A549 (cell line): ENCODE measurements around the gene FUT3. TPM values are rescaled to one million over a fixed set of nuclear protein-coding genes. Genes with fewer than 3 reads are reported as not detected.
"Not testable (repeated sequence)": the region's sequence is repeated elsewhere in the genome, so short reads cannot be mapped to it uniquely, and the experiment has no call there.

Source experiments
- ATAC-seq, 2 experiments: fragments of 200-7000 bp in 1 of 2; fragments of >200 bp in 1 of 2; cut with Nextera tagmentation in 1 of 2; cut with Tn5 transposase in 1 of 2; 3 replicates each; pipeline versions ENCODE4 v1.8.0 to v1.9.1; 2018 to 2020; ENCODE audit warnings: mild to moderate bottlenecking in 1 of 2, moderate library complexity in 1 of 2
- CTCF ChIA-PET: fragments of 300-600 bp; sonication (Branson Sonifier 250); formaldehyde crosslinking; extraction: SDS; loops from one replicate; lab custom pipeline; 2021; ENCODE audit warnings: antibody characterized with exemption, inconsistent platforms; lab: Yijun Ruan, JAX
- POLR2A ChIA-PET: fragments of 350-600 bp; formaldehyde crosslinking; extraction: SDS; loops from one replicate; lab custom pipeline; 2021; ENCODE audit warnings: antibody characterized with exemption, inconsistent platforms; lab: Yijun Ruan, JAX
- DNase-seq, 2 experiments: peaks; one replicate each; pipeline versions ENCODE4 v3.0.0 to v3.0.0-alpha.2; 2011 to 2016; ENCODE audit warnings: low read depth in 1 of 2, low spot score in 1 of 2
- FAIRE-seq: peaks from 2 replicates; lab custom pipeline; 2011; peaks lifted over from hg19 to GRCh38; lab: Jason Lieb, UNC
- H3K27ac ChIP-seq, 2 experiments: fragments of >200 bp; sonication (Bioruptor Twin); formaldehyde crosslinking; 3 replicates each; pipeline ENCODE4 v1.5.1; 2016 to 2017
- H3K4me1 ChIP-seq: fragments of >200 bp; sonication (Bioruptor Twin); formaldehyde crosslinking; 3 replicates; pipeline ENCODE4 v1.6.1; 2016
- H3K4me2 ChIP-seq: fragments of >200 bp; sonication (Bioruptor Twin); formaldehyde crosslinking; 3 replicates; pipeline ENCODE4 v1.6.1; 2016
- H3K4me3 ChIP-seq: fragments of >200 bp; sonication (Bioruptor Twin); formaldehyde crosslinking; 3 replicates; pipeline ENCODE4 v1.5.1; 2016
- H3K9me3 ChIP-seq: fragments of >200 bp; sonication (Bioruptor Twin); formaldehyde crosslinking; 3 replicates; pipeline ENCODE4 v1.6.1; 2016
- ATOH8 ChIP-seq: fragments of 250-450 bp; sonication (Bioruptor Pico); IDR thresholded peaks from 2 replicates; pipeline ENCODE4 v1.5.0; 2020; ENCODE audit warnings: low read depth, mild to moderate bottlenecking, moderate library complexity
- CTCF ChIP-seq: fragments of >200 bp; sonication (Bioruptor Twin); formaldehyde crosslinking; IDR thresholded peaks from 3 replicates; pipeline ENCODE4 v1.5.1; 2016
- EHMT2 ChIP-seq: fragments of 200-600 bp; sonication (generic); IDR thresholded peaks from 2 replicates; pipeline ENCODE4 v1.6.1; 2016; ENCODE audit warnings: antibody characterized with exemption, low read depth, mild to moderate bottlenecking, moderate library complexity
- FOSL2 ChIP-seq, 2 experiments: fragments of 450-650 bp in 1 of 2; fragments of >200 bp in 1 of 2; sonication (Bioruptor Twin) in 1 of 2; formaldehyde crosslinking; IDR thresholded peaks; 2 replicates each; pipeline versions ENCODE4 v1.5.0 to v1.6.1; 2016 to 2020; ENCODE audit warnings: mild to moderate bottlenecking in 1 of 2, moderate library complexity in 1 of 2
- HES2 ChIP-seq: fragments of >200 bp; sonication (Bioruptor Twin); formaldehyde crosslinking; IDR thresholded peaks from 2 replicates; pipeline ENCODE4 v1.6.1; 2016
- HOXB5 ChIP-seq: fragments of 250-450 bp; sonication (Bioruptor Pico); IDR thresholded peaks from 2 replicates; pipeline ENCODE4 v1.5.0; 2020; ENCODE audit warnings: mild to moderate bottlenecking, moderate library complexity
- JUNB ChIP-seq: fragments of >200 bp; sonication (Bioruptor Twin); formaldehyde crosslinking; IDR thresholded peaks from 2 replicates; pipeline ENCODE4 v1.6.1; 2016
- MAFK ChIP-seq: fragments of 450-650 bp; IDR thresholded peaks from 2 replicates; pipeline ENCODE4 v1.6.1; 2014; ENCODE audit not compliant: partially characterized antibody
- MAX ChIP-seq: IDR thresholded peaks from 2 replicates; pipeline ENCODE4 v1.6.1; 2012
- POLR2A ChIP-seq: IDR thresholded peaks from 2 replicates; pipeline ENCODE4 v1.6.1; 2012; ENCODE audit warnings: mild to moderate bottlenecking, low read length
- RARB ChIP-seq: fragments of 250-450 bp; sonication (Bioruptor Pico); IDR thresholded peaks from 2 replicates; pipeline ENCODE4 v1.8.0; 2021; ENCODE audit warnings: mild to moderate bottlenecking, moderate library complexity
- RCOR1 ChIP-seq: fragments of 150-350 bp; IDR thresholded peaks from 2 replicates; pipeline ENCODE4 v1.6.1; 2014; ENCODE audit warnings: antibody characterized with exemption, low read length, low read depth
- SREBF2 ChIP-seq: fragments of 450-650 bp; IDR thresholded peaks from 2 replicates; pipeline ENCODE4 v1.6.1; 2014; ENCODE audit warnings: mild to moderate bottlenecking, moderate library complexity
- ZC3H11A ChIP-seq: fragments of 450-650 bp; IDR thresholded peaks from 2 replicates; pipeline ENCODE4 v1.6.1; 2014; ENCODE audit warnings: antibody characterized with exemption, mild to moderate bottlenecking
- ZFP36 ChIP-seq: fragments of 450-650 bp; IDR thresholded peaks from 2 replicates; pipeline ENCODE4 v1.6.1; 2014; ENCODE audit warnings: borderline replicate concordance; ENCODE audit not compliant: partially characterized antibody
- ZNF302 ChIP-seq: fragments of 250-450 bp; sonication (Bioruptor Pico); IDR thresholded peaks from 2 replicates; pipeline ENCODE4 v1.9.0; 2021; ENCODE audit warnings: inconsistent platforms, mild to moderate bottlenecking, moderate library complexity
- ZSCAN20 ChIP-seq: fragments of 250-450 bp; sonication (Bioruptor Pico); IDR thresholded peaks from 2 replicates; pipeline ENCODE4 v1.8.0; 2022; ENCODE audit warnings: mild to moderate bottlenecking, moderate library complexity
- WGBS: methylation state at CpG from one replicate; pipeline ENCODE4 v1.1.6; 2017; ENCODE audit errors: missing lambda C conversion rate; 5-methylcytosine and 5-hydroxymethylcytosine counted together
- polyA plus RNA-seq, 4 experiments: library from polyadenylated mRNA; depleted of rRNA in 3 of 4; stranded (reverse); fragments of >200 nt; fragmentation: RNase III in 1 of 4; extraction: RNeasy Plus Mini Kit Qiagen cat#74134 plus additional on column Dnase treatment in 1 of 4; gene quantifications; 2 replicates in 3 of 4; 3 replicates in 1 of 4; pipeline ENCODE4 v1.2.3, GENCODE V29; 2011 to 2017

Gene FUT3
- polyA plus RNA-seq, 2 of the 4 experiments (the other 2 are of a cell fraction): 0.09 TPM

- ATAC-seq (no peak), DNase-seq (no peak), FAIRE-seq (no peak)
- H3K9me3 ChIP-seq: no peaks in the 10 kb centered on the region
- no peak overlapping the region for H3K4me3 ChIP-seq
- WGBS: 70% methylated on average over 6 of the region's 8 CpGs
- no peak overlapping the region for H3K27ac ChIP-seq
- ChIA-PET POLR2A (no interaction called here), CTCF (interaction anchor here (1.6 kb wide), 1 partner anchor 73 kb away, joined by 5 read pairs; no protein-coding TSS in a partner anchor)
- no peak overlapping the region for H3K4me2 ChIP-seq
- H3K4me1 ChIP-seq: peaks cover 40% of the 10 kb centered on the region
- no peak for TF ChIP-seq POLR2A
- no peak for TF ChIP-seq CTCF
- TF ChIP-seq RARB: no peak
- TF ChIP-seq MAFK: no peak
- no peak for TF ChIP-seq SREBF2
- TF ChIP-seq ZFP36: no peak
- TF ChIP-seq ZC3H11A: no peak
- no peak for TF ChIP-seq HES2
- TF ChIP-seq JUNB: no peak
- no peak for TF ChIP-seq ATOH8
- no peak for TF ChIP-seq RCOR1
- TF ChIP-seq ZNF302 (CRISPR knock-in tag): no peak
- TF ChIP-seq ZSCAN20 (CRISPR knock-in tag): no peak
- no peak for TF ChIP-seq MAX
Measured at GRCh38 chr19:5877427-5877826, 26.2 kb upstream of the FUT3 start.

- H3K9me3 ChIP-seq; ATAC-seq; H3K4me3 ChIP-seq; DNase-seq; H3K4me2 ChIP-seq; POLR2A ChIA-PET; H3K27ac ChIP-seq; FAIRE-seq; TF ChIP-seq FOSL2 (IDR thresholded peaks at IDR 0.05): not testable (repeated sequence)
- 0 out of 2 replicates have a peak, but pooled peaks have one; percentile 5 for TF ChIP-seq FOSL2 (CRISPR knock-in tag; IDR thresholded peaks at IDR 0.05)
- 79% methylated on average over 7 of the region's 7 CpGs for WGBS
- H3K4me1 ChIP-seq: peaks cover 18% of the 10 kb centered on the region
- CTCF ChIA-PET: interaction anchor here (0.9 kb wide), 1 partner anchor 71 kb away, joined by 3 read pairs; no protein-coding TSS in a partner anchor
Measured at GRCh38 chr19:5874496-5874895, 23.2 kb upstream of the FUT3 start.

- no peak for FAIRE-seq
- Histone ChIP-seq H3K4me1 (peaks cover 15% of the 10 kb centered on the region; the same call in 2 of the 3 replicates), H3K27ac (no peak overlapping the region), H3K4me2 (no peak overlapping the region), H3K9me3 (no peaks in the 10 kb centered on the region), H3K4me3 (no peak overlapping the region)
- ChIA-PET CTCF (no interaction called here), POLR2A (no interaction called here)
- no peak for TF ChIP-seq ZSCAN20 (CRISPR knock-in tag)
- no peak for TF ChIP-seq EHMT2
- TF ChIP-seq HOXB5 (CRISPR knock-in tag): no peak
- no peak for TF ChIP-seq POLR2A
- TF ChIP-seq ATOH8: no peak
- no peak for TF ChIP-seq RARB
- WGBS: 89% methylated on average over 4 of the region's 12 CpGs
- ATAC-seq: no peak
- no peak for DNase-seq
Measured at GRCh38 chr19:5873617-5874199, 22.5 kb upstream of the FUT3 start.
